ENCODE results near the gene TPM3.

Gene TPM3

DNA sequence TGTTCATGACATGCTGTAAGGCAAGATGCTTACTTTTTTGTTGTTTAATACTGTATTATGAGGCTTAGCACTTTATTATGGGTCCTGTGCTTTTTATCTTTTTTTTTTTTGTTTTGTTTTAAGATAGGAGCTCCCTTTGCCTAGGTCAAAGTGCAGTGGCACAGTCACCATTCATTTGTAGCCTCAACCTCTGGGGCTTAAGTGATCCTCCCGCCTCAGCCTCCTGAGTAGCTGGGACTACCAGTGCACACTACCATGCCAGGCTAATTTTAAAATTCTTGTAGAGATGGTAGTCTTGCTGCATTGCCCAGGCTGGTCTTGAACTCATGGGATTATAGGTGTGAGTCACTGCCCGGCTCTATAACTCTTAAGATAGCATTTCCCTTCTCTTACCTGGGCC is 33.5 kb upstream of the TPM3 start:
- H3K79me2 ChIP-seq (ENCODE audit: insufficient read depth, low read length) = peaks cover 91% of the 10 kb centered on the region
- no peaks in the 10 kb centered on the region for H3F3A ChIP-seq (ENCODE audit: low read depth)
- H3K4me3 ChIP-seq (ENCODE audit: low read length, poor library complexity, severe bottlenecking) = peak overlapping the region; percentile 91
- peaks cover 64% of the 10 kb centered on the region for H4K20me1 ChIP-seq (ENCODE audit: insufficient read depth, low read length, poor library complexity, severe bottlenecking)
- no peak overlapping the region for H3K9ac ChIP-seq (ENCODE audit: low read depth, low read length, poor library complexity, severe bottlenecking)
- peaks cover 41% of the 10 kb centered on the region for H3K36me3 ChIP-seq (ENCODE audit: insufficient read depth, low read length)
- H3K4me1 ChIP-seq (ENCODE audit: insufficient read depth, low read length, poor library complexity, severe bottlenecking) = peaks cover 41% of the 10 kb centered on the region
- no peak overlapping the region for H2AFZ ChIP-seq (ENCODE audit: low read length)
- no peaks in the 10 kb centered on the region for H3K27me3 ChIP-seq (ENCODE audit: insufficient read depth, low read length, poor library complexity, severe bottlenecking)
- TF ChIP-seq EZH2phosphoT487 (IDR thresholded peaks at IDR 0.05; ENCODE audit: borderline replicate concordance) (no peak), CTCF (conservative IDR thresholded peaks at IDR 0.05; ENCODE audit: low read length) (no peak)
- H3K9me3 ChIP-seq (ENCODE audit: insufficient read depth, low read depth, low read length) = no peaks in the 10 kb centered on the region
- H3K9me2 ChIP-seq (replicated peaks; ENCODE audit: low read depth, low read length) = no peaks in the 10 kb centered on the region
- H3K4me2 ChIP-seq (ENCODE audit: low read depth, low read length, poor library complexity, severe bottlenecking) = peak overlapping the region; percentile 99

DNA sequence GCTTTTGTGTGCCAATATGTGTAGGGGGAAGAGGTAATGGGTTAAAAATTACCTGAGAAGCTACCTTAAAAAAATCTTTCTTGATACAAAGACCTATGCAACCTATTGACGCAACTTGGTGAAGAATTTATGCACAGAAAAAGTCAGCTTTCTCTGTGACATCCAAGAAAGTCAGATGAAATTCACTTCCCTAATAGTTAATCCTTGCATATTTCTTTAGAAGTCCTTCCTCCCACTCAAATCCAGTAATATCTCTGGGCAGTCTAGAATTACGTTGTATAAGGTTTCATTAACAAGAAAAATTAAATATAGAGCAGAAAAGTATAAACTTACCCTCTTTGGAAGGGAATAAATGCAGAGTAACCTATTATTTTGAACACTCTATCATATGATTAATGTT is 31.7 kb upstream of the TPM3 start:
- Histone ChIP-seq H3K4me3 (ENCODE audit: low read length, poor library complexity, severe bottlenecking) (peak overlapping the region; percentile 91), H2AFZ (ENCODE audit: low read length) (no peak overlapping the region), H4K20me1 (ENCODE audit: insufficient read depth, low read length, poor library complexity, severe bottlenecking) (peaks cover 71% of the 10 kb centered on the region), H3K36me3 (ENCODE audit: insufficient read depth, low read length) (peaks cover 24% of the 10 kb centered on the region), H3K9me2 (replicated peaks; ENCODE audit: low read depth, low read length) (no peaks in the 10 kb centered on the region), H3K9ac (ENCODE audit: low read depth, low read length, poor library complexity, severe bottlenecking) (peak overlapping the region; percentile 97), H3K79me2 (ENCODE audit: insufficient read depth, low read length) (peaks cover 95% of the 10 kb centered on the region), H3K4me2 (ENCODE audit: low read depth, low read length, poor library complexity, severe bottlenecking) (peak overlapping the region; percentile 99), H3K4me1 (ENCODE audit: insufficient read depth, low read length, poor library complexity, severe bottlenecking) (peaks cover 47% of the 10 kb centered on the region), H3K9me3 (ENCODE audit: insufficient read depth, low read depth, low read length) (no peaks in the 10 kb centered on the region), H3K27me3 (ENCODE audit: insufficient read depth, low read length, poor library complexity, severe bottlenecking) (no peaks in the 10 kb centered on the region), H3F3A (ENCODE audit: low read depth) (no peaks in the 10 kb centered on the region)
- TF ChIP-seq CTCF (conservative IDR thresholded peaks at IDR 0.05; ENCODE audit: low read length) (no peak), EZH2phosphoT487 (IDR thresholded peaks at IDR 0.05; ENCODE audit: borderline replicate concordance) (no peak)

DNA sequence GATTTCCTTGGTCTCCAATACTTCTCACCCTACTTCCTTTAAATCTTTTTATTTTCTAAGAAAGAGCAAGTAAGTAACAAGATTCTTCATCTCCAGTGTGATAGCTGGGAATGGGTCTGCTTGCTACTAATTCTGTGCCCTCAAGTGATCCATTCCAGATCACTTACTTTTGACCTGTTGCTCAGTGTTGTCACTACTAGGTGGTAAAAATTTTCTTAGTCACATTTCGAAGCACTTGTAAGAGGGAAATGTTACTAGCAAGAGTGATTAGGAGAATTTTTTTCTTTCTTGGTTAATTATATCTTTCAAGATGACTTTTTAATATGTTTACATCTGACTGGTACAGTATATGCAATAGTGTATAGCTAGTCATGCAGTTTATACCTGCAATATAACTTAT is 31.0 kb upstream of the TPM3 start:
- peak overlapping the region; percentile 97 for H3K9ac ChIP-seq (ENCODE audit: low read depth, low read length, poor library complexity, severe bottlenecking)

More for the DNA sequence above, 31.0 kb upstream of the TPM3 start:
- peaks cover 26% of the 10 kb centered on the region for H3K36me3 ChIP-seq (ENCODE audit: insufficient read depth, low read length)
- peaks cover 54% of the 10 kb centered on the region for H3K4me1 ChIP-seq (ENCODE audit: insufficient read depth, low read length, poor library complexity, severe bottlenecking)
- no peaks in the 10 kb centered on the region for H3K9me2 ChIP-seq (replicated peaks; ENCODE audit: low read depth, low read length)
- no peaks in the 10 kb centered on the region for H3F3A ChIP-seq (ENCODE audit: low read depth)
- H3K9me3 ChIP-seq (ENCODE audit: insufficient read depth, low read depth, low read length) = no peaks in the 10 kb centered on the region
- H4K20me1 ChIP-seq (ENCODE audit: insufficient read depth, low read length, poor library complexity, severe bottlenecking) = peaks cover 74% of the 10 kb centered on the region
- peak overlapping the region; percentile 91 for H3K4me3 ChIP-seq (ENCODE audit: low read length, poor library complexity, severe bottlenecking)
- H2AFZ ChIP-seq (ENCODE audit: low read length) = no peak overlapping the region
- peaks cover 95% of the 10 kb centered on the region for H3K79me2 ChIP-seq (ENCODE audit: insufficient read depth, low read length)
- peak overlapping the region; percentile 99 for H3K4me2 ChIP-seq (ENCODE audit: low read depth, low read length, poor library complexity, severe bottlenecking)
- no peaks in the 10 kb centered on the region for H3K27me3 ChIP-seq (ENCODE audit: insufficient read depth, low read length, poor library complexity, severe bottlenecking)
- TF ChIP-seq EZH2phosphoT487 (IDR thresholded peaks at IDR 0.05; ENCODE audit: borderline replicate concordance) (no peak), CTCF (conservative IDR thresholded peaks at IDR 0.05; ENCODE audit: low read length) (no peak)

All from Loucy (cell line).